ENCODE results near the gene IGSF23.

- TF ChIP-seq POLR2A (IDR thresholded peaks at IDR 0.05) (no peak), CTCF (IDR thresholded peaks at IDR 0.05) (no peak)
These were observed 3.9 kb downstream of the IGSF23 start for GRCh38 chr19:44617110-44617880.

All from adrenal gland (tissue), 5 donors.